ENCODE results near the gene VWC2. TPM values are rescaled to one million over a fixed set of nuclear protein-coding genes. Genes with fewer than 3 reads are reported as not detected.

The VWC2 gene
- not detected in 2 replicates for total RNA-seq

DNA sequence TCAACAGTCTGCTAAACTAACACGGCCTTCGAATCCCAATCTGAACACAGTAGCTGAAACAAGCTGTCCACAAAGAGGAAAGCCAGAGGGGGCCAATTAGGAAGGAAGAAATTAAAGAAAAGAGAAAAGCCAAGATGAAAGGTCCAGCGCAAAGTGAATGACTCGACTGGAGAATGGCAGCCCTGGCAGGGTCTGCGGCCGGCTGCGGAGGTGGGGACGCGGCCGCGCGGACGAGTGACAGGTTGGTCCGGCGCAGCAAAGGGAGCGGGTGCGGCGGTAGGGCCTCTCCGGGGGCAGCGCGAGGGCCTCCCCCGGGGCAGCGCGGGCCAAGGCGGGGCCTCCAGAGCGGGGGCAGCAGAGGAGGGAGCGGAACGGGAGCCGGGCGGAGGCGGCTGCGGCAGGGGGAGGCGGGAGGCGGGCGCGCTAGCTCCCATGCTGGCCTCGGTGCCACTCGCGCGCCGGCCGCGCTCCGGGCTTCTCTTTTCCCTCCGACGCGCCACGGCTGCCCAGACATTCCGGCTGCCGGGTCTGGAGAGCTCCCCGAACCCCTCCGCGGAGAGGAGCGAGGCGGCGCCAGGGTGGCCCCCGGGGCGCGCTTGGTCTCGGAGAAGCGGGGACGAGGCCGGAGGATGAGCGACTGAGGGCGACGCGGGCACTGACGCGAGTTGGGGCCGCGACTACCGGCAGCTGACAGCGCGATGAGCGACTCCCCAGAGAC, at the start of gene VWC2:
Gene VWC2, plus strand, starts transcription at position 421 of the 718 bp plus-strand sequence. CDS start 1,798 bp downstream, outside the sequence.
- intact Hi-C loops (cut with micrococcal nuclease), result no loop called here

DNA sequence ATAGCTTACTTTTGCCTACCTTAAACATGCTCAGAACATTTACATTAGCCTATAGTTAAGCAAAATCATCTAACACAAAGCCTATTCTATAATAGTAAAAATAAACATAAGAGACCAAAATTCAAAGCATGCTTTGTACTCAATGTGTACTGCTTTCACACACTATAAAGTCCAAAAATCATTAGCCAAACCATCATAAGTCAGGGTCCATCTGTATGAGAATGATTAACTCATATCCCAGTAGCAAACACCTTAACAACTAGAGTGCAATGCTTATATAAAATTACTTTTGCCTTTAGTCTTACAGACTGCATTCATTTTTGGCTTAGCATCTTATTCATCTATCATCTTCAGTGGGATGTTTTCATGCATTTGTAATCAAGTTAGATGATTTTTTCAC, 49.4 kb upstream of the VWC2 start:
- intact Hi-C loops (cut with micrococcal nuclease), result no loop called here

GRCh38 chr7:49731836-49732235, 41.6 kb upstream of the VWC2 start:
- intact Hi-C loops (cut with micrococcal nuclease), result no loop called here

- intact Hi-C loops (cut with micrococcal nuclease), result no loop called here
Measured at GRCh38 chr7:49762666-49763065, 10.8 kb upstream of the VWC2 start.

GRCh38 chr7:49763791-49764190, 9.6 kb upstream of the VWC2 start:
- intact Hi-C loops (cut with micrococcal nuclease), result no loop called here

DNA sequence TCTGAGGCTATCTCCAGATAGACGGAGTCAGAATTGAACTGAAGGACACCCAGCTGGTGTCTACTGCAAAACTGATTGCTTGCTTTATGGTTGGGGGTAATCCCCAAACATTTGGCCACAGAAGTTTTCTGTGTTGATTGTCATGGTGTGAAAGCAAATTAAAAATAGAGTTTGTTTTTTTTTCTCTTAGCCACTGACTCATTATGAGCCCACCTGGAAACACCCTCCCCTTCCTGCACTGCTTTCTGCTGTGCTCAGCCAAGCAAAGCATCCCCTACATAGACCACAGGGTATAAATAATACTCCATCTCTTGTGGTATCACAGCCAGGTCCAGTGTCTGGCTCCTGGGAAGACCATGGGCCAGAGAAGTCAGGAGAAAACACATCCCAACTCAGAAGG, 6.5 kb upstream of the VWC2 start:
- intact Hi-C loops (cut with micrococcal nuclease), result no loop called here

- intact Hi-C loops (cut with micrococcal nuclease), result no loop called here
Measured at GRCh38 chr7:49767719-49768118, 5.7 kb upstream of the VWC2 start.

DNA sequence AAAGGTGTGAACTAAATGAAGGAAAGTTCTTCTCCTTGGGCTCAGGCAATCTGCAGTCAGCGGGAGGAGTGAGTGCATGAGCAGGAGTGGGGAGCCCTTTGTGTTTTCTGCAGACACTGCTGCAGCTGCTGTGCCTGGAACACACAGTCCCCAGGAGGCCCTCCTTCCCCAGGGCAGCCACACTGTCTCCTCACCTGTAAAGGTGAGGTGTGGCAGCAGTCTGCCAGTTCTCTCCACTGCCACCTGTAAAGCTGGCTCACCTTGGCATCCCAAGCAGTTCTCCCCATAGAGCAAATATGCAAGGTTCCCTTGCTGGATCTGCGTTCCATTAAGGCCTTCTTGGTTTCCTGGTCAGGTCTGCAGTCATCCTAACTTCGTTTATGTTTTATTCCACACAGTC, 5.2 kb upstream of the VWC2 start:
- intact Hi-C loops (cut with micrococcal nuclease), result no loop called here

GRCh38 chr7:49768835-49769234, 4.6 kb upstream of the VWC2 start:
- intact Hi-C loops (cut with micrococcal nuclease), result no loop called here

GRCh38 chr7:49769285-49769857, 4.1 kb upstream of the VWC2 start:
- intact Hi-C loops (cut with micrococcal nuclease), result no loop called here

DNA sequence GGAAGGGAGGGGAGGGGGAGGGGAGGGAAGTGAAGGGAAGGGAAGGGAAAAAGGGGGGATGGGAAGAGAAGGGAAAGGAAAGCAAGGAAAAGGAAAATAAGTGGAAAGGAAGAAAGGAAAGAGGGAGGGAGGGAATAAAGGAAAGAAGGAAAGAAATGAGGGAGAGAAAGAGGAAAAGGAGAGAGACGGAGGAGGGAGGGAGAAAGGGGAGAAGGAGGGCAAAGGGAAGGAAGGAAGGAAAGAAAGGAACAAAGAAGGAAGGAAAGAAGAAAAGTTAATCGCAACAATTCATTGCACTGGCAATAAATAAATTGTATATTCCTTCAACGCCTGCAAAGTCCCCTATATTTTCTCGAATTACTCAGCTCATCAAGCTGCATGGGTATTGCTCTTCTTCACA, 2.6 kb upstream of the VWC2 start:
- intact Hi-C loops (cut with micrococcal nuclease), result no loop called here

- intact Hi-C loops (cut with micrococcal nuclease), result no loop called here
Measured at GRCh38 chr7:49771427-49772176, 1.8 kb upstream of the VWC2 start.

DNA sequence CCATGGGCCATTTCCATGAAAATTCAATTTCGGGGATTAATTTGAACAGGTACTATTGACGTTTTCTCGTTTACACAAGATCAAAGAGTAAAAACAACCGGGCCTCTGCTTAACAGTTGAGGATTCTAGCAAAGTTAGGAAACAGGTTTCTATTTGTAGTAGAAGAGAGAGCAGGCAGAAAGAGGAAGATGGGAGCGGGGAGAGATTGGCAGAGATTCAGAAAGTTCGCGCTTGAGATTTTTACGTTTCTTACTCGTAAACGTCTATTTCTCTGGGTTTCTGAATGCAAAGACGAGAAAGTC, 571 bp upstream of the VWC2 start:
- intact Hi-C loops (cut with micrococcal nuclease), result no loop called here

GRCh38 chr7:49773936-49774458, 559 bp downstream of the VWC2 start:
- intact Hi-C loops (cut with micrococcal nuclease), result no loop called here

GRCh38 chr7:49774459-49775064, 1.1 kb downstream of the VWC2 start:
- intact Hi-C loops (cut with micrococcal nuclease), result no loop called here

GRCh38 chr7:49775065-49775948, 1.9 kb downstream of the VWC2 start:
- intact Hi-C loops (cut with micrococcal nuclease), result no loop called here

DNA sequence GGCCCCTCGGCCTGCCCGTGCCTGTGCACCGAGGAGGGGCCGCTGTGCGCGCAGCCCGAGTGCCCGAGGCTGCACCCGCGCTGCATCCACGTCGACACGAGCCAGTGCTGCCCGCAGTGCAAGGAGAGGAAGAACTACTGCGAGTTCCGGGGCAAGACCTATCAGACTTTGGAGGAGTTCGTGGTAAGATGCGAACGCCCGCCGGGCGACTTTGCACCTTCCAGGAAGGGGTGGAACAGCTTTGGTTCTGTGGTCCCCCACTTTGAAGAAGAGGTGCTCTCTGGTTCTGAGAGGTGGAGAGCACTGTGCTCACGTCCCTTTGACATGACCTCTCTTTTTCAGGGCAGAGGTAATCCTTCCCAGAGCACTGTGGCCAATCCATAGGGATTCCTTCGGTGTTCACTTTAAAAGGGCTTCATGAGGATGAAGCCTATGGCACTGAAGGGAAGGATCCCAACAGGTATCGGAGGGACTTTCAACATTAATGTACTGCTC, 2.6 kb downstream of the VWC2 start:
- intact Hi-C loops (cut with micrococcal nuclease), result no loop called here

- intact Hi-C loops (cut with micrococcal nuclease), result no loop called here
Measured at GRCh38 chr7:49776994-49777393, 3.6 kb downstream of the VWC2 start.

DNA sequence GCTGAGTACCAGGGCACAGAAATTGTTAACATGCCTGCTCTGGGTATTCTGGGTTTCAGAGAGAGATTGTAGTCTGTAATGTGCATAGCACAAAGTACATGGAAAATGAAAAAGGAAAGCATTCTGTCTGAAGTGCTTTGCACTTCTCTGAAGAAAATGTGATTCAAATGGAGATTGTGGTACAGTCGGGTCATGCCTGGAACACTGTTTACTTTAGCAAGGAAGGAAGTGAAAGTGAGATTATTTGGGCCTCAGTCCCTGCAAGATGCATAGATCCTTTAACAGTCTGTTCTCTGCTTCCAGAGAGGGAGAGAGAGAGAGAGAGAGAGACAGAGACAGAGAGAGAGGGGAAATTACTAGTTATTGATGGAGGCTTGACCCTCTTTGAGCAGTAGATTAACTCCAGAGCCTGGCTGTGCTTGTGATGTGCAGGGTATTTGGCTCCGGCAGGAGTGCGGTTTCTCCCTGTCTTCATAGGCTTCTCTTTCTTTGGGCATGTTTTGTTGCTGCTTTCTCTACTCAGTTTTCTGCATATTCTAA, 5.4 kb downstream of the VWC2 start:
- intact Hi-C loops (cut with micrococcal nuclease), result no loop called here

DNA sequence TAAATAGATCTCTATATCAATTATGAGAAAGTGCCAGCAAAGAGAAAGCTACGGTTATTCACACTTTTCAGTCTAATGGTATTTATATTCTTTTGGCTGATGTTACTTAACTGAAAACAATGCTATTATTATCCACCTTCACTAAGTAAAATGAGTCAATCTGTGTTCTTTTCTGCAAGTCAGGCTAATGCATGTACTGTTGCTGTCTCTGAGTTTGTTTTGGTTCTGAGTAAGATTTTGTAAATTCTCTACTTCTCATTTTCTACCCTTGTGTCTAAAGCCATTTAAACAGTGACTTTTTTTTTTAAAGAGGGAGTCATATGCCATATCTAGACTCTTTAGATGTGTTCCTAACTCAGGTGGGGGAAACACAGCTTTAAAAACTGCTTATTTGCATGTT, 7.5 kb downstream of the VWC2 start:
- intact Hi-C loops (cut with micrococcal nuclease), result no loop called here

- intact Hi-C loops (cut with micrococcal nuclease), result no loop called here
Measured at GRCh38 chr7:49781996-49782395, 8.6 kb downstream of the VWC2 start.

Measured in T-helper 1 cell treated with Interleukin-12 subunit alpha and Interleukin-12 subunit beta and Interleukin-4 antibody, amounts not matched to agents 30 ng/mL and 1 ng/mL, for 36 hours (primary cell).